ENCODE data around the gene NACC2. TPM values are rescaled to one million over a fixed set of nuclear protein-coding genes. Genes with fewer than 3 reads are reported as not detected.

Gene NACC2
- total and polyA plus RNA-seq, 9 of the 15 experiments (the other 6 are each of a cell fraction or from before 2014, with no cell fraction given) = 0.70 to 25.1 (median 5.6) TPM

GRCh38 chr9:136118320-136119060 is 23.4 kb upstream of the NACC2 start, which contains the start of gene TMEM250 (continued):
- TF ChIP-seq GATA2 (CRISPR knock-in tag; IDR thresholded peaks at IDR 0.05) (no peak), SMARCE1 (IDR thresholded peaks at IDR 0.05) (no peak), HMGXB4 (CRISPR knock-in tag; IDR thresholded peaks at IDR 0.05) (no peak; the same call in 1 of the 2 replicates), SETDB1 (IDR thresholded peaks at IDR 0.05; ENCODE audit: low read length) (no peak), NCOR1 (IDR thresholded peaks at IDR 0.05) (no peak; the same call in 1 of the 2 replicates), ZBTB1 (CRISPR knock-in tag; IDR thresholded peaks at IDR 0.05; ENCODE audit: borderline replicate concordance, low read depth) (peak; percentile 72), SAFB (IDR thresholded peaks at IDR 0.05; ENCODE audit: borderline replicate concordance, low read depth, low read length) (0 out of 2 replicates have a peak, but pooled peaks have one; percentile 39), ZNF212 (CRISPR knock-in tag; IDR thresholded peaks at IDR 0.05) (no peak), GATAD2B (IDR thresholded peaks at IDR 0.05; ENCODE audit: borderline replicate concordance) (peak; percentile 97), KLF6 (CRISPR knock-in tag; IDR thresholded peaks at IDR 0.05; ENCODE audit: borderline replicate concordance) (no peak), ZBTB5 (IDR thresholded peaks at IDR 0.05) (no peak), ESRRA (IDR thresholded peaks at IDR 0.05; ENCODE audit: borderline replicate concordance, low read depth) (peak; percentile 60), ZNF655 (CRISPR knock-in tag; IDR thresholded peaks at IDR 0.05) (no peak), NBN (IDR thresholded peaks at IDR 0.05; ENCODE audit: low read depth) (no peak), CREB3L1 (IDR thresholded peaks at IDR 0.05; ENCODE audit: borderline replicate concordance, low read depth) (peak; percentile 67; the same call in 1 of the 2 replicates), LARP7 (IDR thresholded peaks at IDR 0.05) (no peak), NEUROD1 (IDR thresholded peaks at IDR 0.05; ENCODE audit: borderline replicate concordance, low read depth, low read length, partially characterized antibody) (peak; percentile 85), CBX8 (IDR thresholded peaks at IDR 0.05; ENCODE audit: borderline replicate concordance, extremely low read depth, low read depth, low read length, poor library complexity, severe bottlenecking) (no peak), SFPQ (IDR thresholded peaks at IDR 0.05; ENCODE audit: low read depth, low read length) (no peak)

Data from K562 (cell line).